Inflammatory macrophage (primary cell): ENCODE results near the gene AATK.

Source experiments
- DNase-seq, 2 donors: peaks; one replicate each; pipeline ENCODE4 v3.0.0-alpha.2; 2020 to 2022

The AATK gene

GRCh38 chr17:81142301-81143199, 23.5 kb downstream of the AATK start:
- peak; percentile 87 for DNase-seq

- no peak for DNase-seq
Measured at GRCh38 chr17:81140695-81141094, 25.3 kb downstream of the AATK start.

GRCh38 chr17:81140018-81140417, 26.0 kb downstream of the AATK start:
- no peak for DNase-seq

GRCh38 chr17:81139428-81139827, 26.6 kb downstream of the AATK start:
- DNase-seq, result no peak

GRCh38 chr17:81138500-81138899, 27.5 kb downstream of the AATK start:
- DNase-seq, result no peak

- DNase-seq, result no peak
Measured at GRCh38 chr17:81138083-81138482, 27.9 kb downstream of the AATK start.

GRCh38 chr17:81137248-81137647, 28.8 kb downstream of the AATK start:
- DNase-seq, result peak; percentile 25 to 37

- no peak for DNase-seq
Measured at GRCh38 chr17:81136366-81136765, 29.7 kb downstream of the AATK start.

GRCh38 chr17:81135505-81136278, 30.3 kb downstream of the AATK start:
- no peak for DNase-seq

GRCh38 chr17:81134064-81134781, 31.8 kb downstream of the AATK start:
- no peak for DNase-seq

GRCh38 chr17:81132770-81133723, 33.0 kb downstream of the AATK start:
- DNase-seq, result peak; percentile 37 to 62

GRCh38 chr17:81132197-81132540, 33.9 kb downstream of the AATK start:
- no peak for DNase-seq

- no peak for DNase-seq
Measured at GRCh38 chr17:81131486-81132196, 34.4 kb downstream of the AATK start.

GRCh38 chr17:81130385-81131361, 35.3 kb downstream of the AATK start:
- DNase-seq, result no peak

- no peak for DNase-seq
Measured at GRCh38 chr17:81129711-81130367, 36.2 kb downstream of the AATK start.

- peak; percentile 3 to 30 for DNase-seq
Measured at GRCh38 chr17:81129289-81129688, 36.7 kb downstream of the AATK start.

GRCh38 chr17:81128774-81129173, 37.2 kb downstream of the AATK start:
- DNase-seq, result no peak

GRCh38 chr17:81128338-81128737, 37.7 kb downstream of the AATK start:
- DNase-seq, result no peak

GRCh38 chr17:81127526-81128177, 38.4 kb downstream of the AATK start:
- no peak for DNase-seq
